K562 (cell line): ENCODE data around the gene NAXE. TPM values are rescaled to one million over a fixed set of nuclear protein-coding genes. Genes with fewer than 3 reads are reported as not detected.

Source experiments
- C11orf30 ChIP-seq: fragments of 450-650 bp; IDR thresholded peaks from 2 replicates; pipeline ENCODE4 v1.6.1; 2016; ENCODE audit warnings: low read depth, mild to moderate bottlenecking
- CBFB ChIP-seq: sonication (generic); formaldehyde crosslinking; IDR thresholded peaks from 2 replicates; pipeline ENCODE4 v1.4.0; 2020; ENCODE audit warnings: mild to moderate bottlenecking, missing genetic modification reagents
- CCNT2 ChIP-seq: IDR thresholded peaks from 2 replicates; pipeline ENCODE4 v1.6.1; 2011; ENCODE audit warnings: borderline replicate concordance, low read depth, mild to moderate bottlenecking, moderate library complexity, mixed read lengths, low read length; ENCODE audit not compliant: insufficient read length; ENCODE audit errors: extremely low read depth
- CXXC5 ChIP-seq: fragments of 250-450 bp; sonication (Bioruptor Pico); IDR thresholded peaks from 2 replicates; pipeline ENCODE4 v1.8.0; 2022; ENCODE audit warnings: inconsistent platforms, mild to moderate bottlenecking, moderate library complexity
- FOXK2 ChIP-seq, 2 experiments: fragments of 450-650 bp; IDR thresholded peaks in 1 of 2; conservative IDR thresholded peaks in 1 of 2; 2 replicates each; pipeline ENCODE4 v1.6.1; 2016; ENCODE audit warnings: low read depth in 2 of 2, mild to moderate bottlenecking in 1 of 2
- HSF4 ChIP-seq: fragments of 250-450 bp; sonication (Bioruptor Pico); IDR thresholded peaks from 2 replicates; pipeline ENCODE4 v2.1.2; 2022; ENCODE audit warnings: mild to moderate bottlenecking, moderate library complexity, borderline replicate concordance
- NFIC ChIP-seq: fragments of 450-650 bp; IDR thresholded peaks from 2 replicates; pipeline ENCODE4 v1.6.1; 2017; ENCODE audit warnings: mild to moderate bottlenecking, inconsistent platforms
- SMC3 ChIP-seq: conservative IDR thresholded peaks from 2 replicates; pipeline ENCODE4 v1.6.1; 2011; ENCODE audit warnings: low read depth, low read length, improper control_type of control experiment; ENCODE audit not compliant: insufficient read depth
- polyA plus RNA-seq, 8 experiments: library from polyadenylated mRNA; depleted of rRNA in 4 of 8; stranded (reverse) in 5 of 8; unstranded in 3 of 8; fragments of >200 nt; fragmentation: Nextera tagmentation in 2 of 8; fragmentation: Illumina TruSeq in 1 of 8; extraction: Ambion mirVana in 2 of 8; extraction: Trizol in 1 of 8; gene quantifications; 2 replicates each; pipeline versions ENCODE4 v1.2.1 to v1.2.3, GENCODE V29; 2011 to 2014; ENCODE audit warnings: inconsistent platforms in 1 of 8, missing spikeins in 1 of 8
- total RNA-seq, 7 experiments: library from RNA; depleted of rRNA in 6 of 7; stranded (reverse); fragments of >200 nt in 6 of 7; fragmentation: Illumina TruSeq in 2 of 7; extraction: Trizol in 2 of 7; gene quantifications; 2 replicates each; pipeline versions ENCODE4 v1.2.1 to v1.2.3, GENCODE V29; 2011 to 2021; ENCODE audit warnings: low replicate concordance in 1 of 7
- TF ChIP-seq, protein P1 (sequence below): IDR thresholded peaks from 3 replicates; pipeline ENCODE4 v1.6.1; 2011; ENCODE audit warnings: borderline replicate concordance, mild to moderate bottlenecking, moderate library complexity; ENCODE audit not compliant: insufficient read length; ENCODE audit errors: extremely low read depth
- TF ChIP-seq, protein P2 (sequence below): fragments of 250-450 bp; sonication (Bioruptor Pico); IDR thresholded peaks from 2 replicates; pipeline ENCODE4 v1.5.0; 2021; ENCODE audit warnings: mild to moderate bottlenecking, moderate library complexity
- TF ChIP-seq, protein P3 (sequence below): fragments of 250-450 bp; sonication (Bioruptor Pico); IDR thresholded peaks from 2 replicates; pipeline ENCODE4 v1.5.0; 2020; ENCODE audit warnings: mild to moderate bottlenecking, borderline replicate concordance
- TF ChIP-seq, protein P4 (sequence below): fragments of 250-450 bp; sonication (Bioruptor Pico); IDR thresholded peaks from 2 replicates; pipeline ENCODE4 v1.4.0; 2020; ENCODE audit warnings: mild to moderate bottlenecking

NAXE gene
- total and polyA plus RNA-seq, 9 of the 15 experiments (the other 6 are each of a cell fraction or from before 2014, with no cell fraction given): 27.3 to 137 (median 90.0) TPM

DNA sequence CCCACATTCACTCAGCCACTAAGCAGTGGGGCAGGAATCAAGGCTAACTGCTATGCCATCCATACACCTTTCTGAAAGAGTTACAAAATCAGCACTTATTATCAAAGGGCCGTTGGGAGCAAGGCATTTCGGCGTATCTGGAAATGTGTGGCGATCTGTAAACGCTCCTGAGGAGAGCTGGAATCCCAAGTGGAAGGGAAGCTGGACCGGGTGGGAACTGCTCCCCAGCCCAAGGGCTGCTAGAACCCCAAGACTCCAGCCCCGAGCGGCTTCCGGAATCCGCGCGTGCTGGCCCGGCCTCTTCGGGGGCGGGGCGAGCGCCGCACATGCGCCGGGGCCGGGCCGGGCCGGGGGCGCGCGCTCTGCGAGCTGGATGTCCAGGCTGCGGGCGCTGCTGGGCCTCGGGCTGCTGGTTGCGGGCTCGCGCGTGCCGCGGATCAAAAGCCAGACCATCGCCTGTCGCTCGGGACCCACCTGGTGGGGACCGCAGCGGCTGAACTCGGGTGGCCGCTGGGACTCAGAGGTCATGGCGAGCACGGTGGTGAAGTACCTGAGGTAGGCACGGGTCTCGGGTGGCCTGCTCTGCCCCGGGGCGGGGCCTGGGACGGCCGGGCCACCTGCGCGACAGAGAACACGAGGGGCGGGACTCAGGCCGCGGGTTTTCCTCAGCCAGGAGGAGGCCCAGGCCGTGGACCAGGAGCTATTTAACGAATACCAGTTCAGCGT is at the start of gene NAXE (continued):
- TF ChIP-seq, protein P1, sequence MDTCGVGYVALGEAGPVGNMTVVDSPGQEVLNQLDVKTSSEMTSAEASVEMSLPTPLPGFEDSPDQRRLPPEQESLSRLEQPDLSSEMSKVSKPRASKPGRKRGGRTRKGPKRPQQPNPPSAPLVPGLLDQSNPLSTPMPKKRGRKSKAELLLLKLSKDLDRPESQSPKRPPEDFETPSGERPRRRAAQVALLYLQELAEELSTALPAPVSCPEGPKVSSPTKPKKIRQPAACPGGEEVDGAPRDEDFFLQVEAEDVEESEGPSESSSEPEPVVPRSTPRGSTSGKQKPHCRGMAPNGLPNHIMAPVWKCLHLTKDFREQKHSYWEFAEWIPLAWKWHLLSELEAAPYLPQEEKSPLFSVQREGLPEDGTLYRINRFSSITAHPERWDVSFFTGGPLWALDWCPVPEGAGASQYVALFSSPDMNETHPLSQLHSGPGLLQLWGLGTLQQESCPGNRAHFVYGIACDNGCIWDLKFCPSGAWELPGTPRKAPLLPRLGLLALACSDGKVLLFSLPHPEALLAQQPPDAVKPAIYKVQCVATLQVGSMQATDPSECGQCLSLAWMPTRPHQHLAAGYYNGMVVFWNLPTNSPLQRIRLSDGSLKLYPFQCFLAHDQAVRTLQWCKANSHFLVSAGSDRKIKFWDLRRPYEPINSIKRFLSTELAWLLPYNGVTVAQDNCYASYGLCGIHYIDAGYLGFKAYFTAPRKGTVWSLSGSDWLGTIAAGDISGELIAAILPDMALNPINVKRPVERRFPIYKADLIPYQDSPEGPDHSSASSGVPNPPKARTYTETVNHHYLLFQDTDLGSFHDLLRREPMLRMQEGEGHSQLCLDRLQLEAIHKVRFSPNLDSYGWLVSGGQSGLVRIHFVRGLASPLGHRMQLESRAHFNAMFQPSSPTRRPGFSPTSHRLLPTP: no peak
- TF ChIP-seq, protein P2, sequence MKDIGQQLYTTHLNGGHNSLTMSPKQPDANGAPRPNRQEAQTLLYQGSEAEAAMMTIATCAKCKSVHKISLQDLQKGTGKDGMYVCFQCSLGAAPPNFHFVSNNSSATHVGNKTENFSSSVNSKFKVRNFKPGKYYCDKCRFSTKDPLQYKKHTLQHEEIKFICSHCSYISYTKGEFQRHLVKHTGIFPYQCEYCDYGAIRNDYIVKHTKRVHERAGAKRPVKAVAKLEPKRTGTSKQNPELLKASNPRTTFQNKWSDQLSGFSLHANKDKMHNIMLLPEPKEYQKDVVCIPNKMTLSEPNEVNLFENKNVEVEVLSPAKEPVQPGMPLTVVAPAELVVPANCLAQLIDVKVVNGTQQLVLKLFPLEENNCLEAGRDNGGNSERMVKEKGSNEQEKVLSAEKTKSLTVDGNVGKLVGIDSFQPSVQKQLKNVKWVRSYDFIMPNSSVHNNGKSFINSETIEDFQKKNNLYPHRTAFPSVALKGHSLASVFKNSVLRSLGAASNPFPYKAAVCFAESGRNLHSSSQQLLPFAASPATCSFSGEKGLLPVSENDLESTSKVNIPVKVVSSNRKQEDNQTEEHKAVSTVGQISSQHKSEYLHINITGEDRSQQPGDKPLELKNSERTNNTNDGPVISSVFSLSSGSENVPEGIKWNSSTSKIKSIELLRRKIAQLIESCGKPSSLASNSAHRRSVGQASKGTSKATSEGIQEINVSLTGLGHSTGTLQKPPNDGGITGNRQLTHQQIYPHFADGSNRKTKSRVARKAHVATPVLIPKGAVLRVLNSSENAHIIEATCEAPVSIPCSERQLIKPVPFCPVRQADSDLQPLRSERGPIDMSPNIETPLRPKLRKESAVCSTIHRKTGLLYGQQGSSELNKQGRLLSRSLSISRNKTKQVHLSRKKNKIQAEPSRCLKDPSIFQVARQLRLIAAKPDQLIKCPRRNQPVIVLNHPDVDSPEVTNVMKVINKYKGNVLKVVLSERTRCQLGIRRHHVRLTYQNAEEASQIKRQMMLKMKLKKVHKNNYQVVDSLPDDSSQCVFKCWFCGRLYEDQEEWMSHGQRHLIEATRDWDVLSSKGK: no peak
- TF ChIP-seq CCNT2 (peak; percentile 76), SMC3 (no peak), HSF4 (CRISPR knock-in tag) (no peak), C11orf30 (peak; percentile 50), CBFB (CRISPR knock-in tag) (0 out of 2 replicates have a peak, but pooled peaks have one; percentile 27), NFIC (0 out of 2 replicates have a peak, but pooled peaks have one; percentile 21), CXXC5 (CRISPR knock-in tag) (peak; percentile 68), FOXK2 (conservative IDR thresholded peaks at IDR 0.05 in 1 of 2, IDR thresholded peaks at IDR 0.05 in 1 of 2; ENCODE audit: low read depth in 2 of 2) (peak in 1 of 2 experiments; percentile 10; a peak in 2 of 4 replicates)
- TF ChIP-seq, protein P3, sequence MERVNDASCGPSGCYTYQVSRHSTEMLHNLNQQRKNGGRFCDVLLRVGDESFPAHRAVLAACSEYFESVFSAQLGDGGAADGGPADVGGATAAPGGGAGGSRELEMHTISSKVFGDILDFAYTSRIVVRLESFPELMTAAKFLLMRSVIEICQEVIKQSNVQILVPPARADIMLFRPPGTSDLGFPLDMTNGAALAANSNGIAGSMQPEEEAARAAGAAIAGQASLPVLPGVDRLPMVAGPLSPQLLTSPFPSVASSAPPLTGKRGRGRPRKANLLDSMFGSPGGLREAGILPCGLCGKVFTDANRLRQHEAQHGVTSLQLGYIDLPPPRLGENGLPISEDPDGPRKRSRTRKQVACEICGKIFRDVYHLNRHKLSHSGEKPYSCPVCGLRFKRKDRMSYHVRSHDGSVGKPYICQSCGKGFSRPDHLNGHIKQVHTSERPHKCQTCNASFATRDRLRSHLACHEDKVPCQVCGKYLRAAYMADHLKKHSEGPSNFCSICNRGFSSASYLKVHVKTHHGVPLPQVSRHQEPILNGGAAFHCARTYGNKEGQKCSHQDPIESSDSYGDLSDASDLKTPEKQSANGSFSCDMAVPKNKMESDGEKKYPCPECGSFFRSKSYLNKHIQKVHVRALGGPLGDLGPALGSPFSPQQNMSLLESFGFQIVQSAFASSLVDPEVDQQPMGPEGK (CRISPR knock-in tag): no peak
- TF ChIP-seq, protein P4, sequence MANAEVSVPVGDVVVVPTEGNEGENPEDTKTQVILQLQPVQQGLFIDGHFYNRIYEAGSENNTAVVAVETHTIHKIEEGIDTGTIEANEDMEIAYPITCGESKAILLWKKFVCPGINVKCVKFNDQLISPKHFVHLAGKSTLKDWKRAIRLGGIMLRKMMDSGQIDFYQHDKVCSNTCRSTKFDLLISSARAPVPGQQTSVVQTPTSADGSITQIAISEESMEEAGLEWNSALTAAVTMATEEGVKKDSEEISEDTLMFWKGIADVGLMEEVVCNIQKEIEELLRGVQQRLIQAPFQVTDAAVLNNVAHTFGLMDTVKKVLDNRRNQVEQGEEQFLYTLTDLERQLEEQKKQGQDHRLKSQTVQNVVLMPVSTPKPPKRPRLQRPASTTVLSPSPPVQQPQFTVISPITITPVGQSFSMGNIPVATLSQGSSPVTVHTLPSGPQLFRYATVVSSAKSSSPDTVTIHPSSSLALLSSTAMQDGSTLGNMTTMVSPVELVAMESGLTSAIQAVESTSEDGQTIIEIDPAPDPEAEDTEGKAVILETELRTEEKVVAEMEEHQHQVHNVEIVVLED: no peak
